ENCODE results near the gene PLA2G2F.

PLA2G2F gene

GRCh38 chr1:20114021-20114648, 25.0 kb upstream of the PLA2G2F start:
- peaks cover 5 to 11% of the 10 kb centered on the region in 2 donors for H3K27me3 ChIP-seq (ENCODE audit: control insufficient read depth in 1 of 2, insufficient read depth in 2 of 2, low read length in 2 of 2)
- no peak overlapping the region for H3K4me3 ChIP-seq (ENCODE audit: low read length in 2 of 2)
- no peaks in the 10 kb centered on the region for H3K36me3 ChIP-seq (ENCODE audit: control insufficient read depth in 2 of 2, insufficient read depth in 2 of 2, low read length in 2 of 2)
- no peak overlapping the region for H3K9ac ChIP-seq (ENCODE audit: low read length in 2 of 2)
- H3K4me1 ChIP-seq (ENCODE audit: control insufficient read depth, insufficient read depth, low read length) = peaks cover 2% of the 10 kb centered on the region
- H3K27ac ChIP-seq (ENCODE audit: low read length) = no peak overlapping the region
- H3K9me3 ChIP-seq (ENCODE audit: control insufficient read depth in 2 of 2, low read length in 2 of 2) = no peaks in the 10 kb centered on the region

- no peak overlapping the region for H3K4me3 ChIP-seq (ENCODE audit: low read length in 2 of 2)
- no peaks in the 10 kb centered on the region for H3K36me3 ChIP-seq (ENCODE audit: control insufficient read depth in 2 of 2, insufficient read depth in 2 of 2, low read length in 2 of 2)
- H3K9me3 ChIP-seq (ENCODE audit: control insufficient read depth in 2 of 2, low read length in 2 of 2) = no peaks in the 10 kb centered on the region
- no peaks in the 10 kb centered on the region for H3K4me1 ChIP-seq (ENCODE audit: control insufficient read depth, insufficient read depth, low read length)
- H3K27ac ChIP-seq (ENCODE audit: low read length) = no peak overlapping the region
- H3K9ac ChIP-seq (ENCODE audit: low read length in 2 of 2) = no peak overlapping the region
- H3K27me3 ChIP-seq (ENCODE audit: control insufficient read depth in 1 of 2, insufficient read depth in 2 of 2, low read length in 2 of 2) = peaks cover 5 to 11% of the 10 kb centered on the region in 2 donors
Measured at GRCh38 chr1:20115479-20115878, 23.6 kb upstream of the PLA2G2F start.

GRCh38 chr1:20115916-20116315, 23.2 kb upstream of the PLA2G2F start:
- no peak overlapping the region for H3K27ac ChIP-seq (ENCODE audit: low read length)
- H3K4me3 ChIP-seq (ENCODE audit: low read length in 2 of 2) = no peak overlapping the region
- no peaks in the 10 kb centered on the region for H3K4me1 ChIP-seq (ENCODE audit: control insufficient read depth, insufficient read depth, low read length)
- H3K9me3 ChIP-seq (ENCODE audit: control insufficient read depth in 2 of 2, low read length in 2 of 2) = no peaks in the 10 kb centered on the region
- H3K9ac ChIP-seq (ENCODE audit: low read length in 2 of 2) = no peak overlapping the region
- H3K27me3 ChIP-seq (ENCODE audit: control insufficient read depth in 1 of 2, insufficient read depth in 2 of 2, low read length in 2 of 2) = peaks cover 5 to 11% of the 10 kb centered on the region in 2 donors
- H3K36me3 ChIP-seq (ENCODE audit: control insufficient read depth in 2 of 2, insufficient read depth in 2 of 2, low read length in 2 of 2) = no peaks in the 10 kb centered on the region

GRCh38 chr1:20117236-20117635, 21.9 kb upstream of the PLA2G2F start:
- Histone ChIP-seq H3K4me1 (ENCODE audit: control insufficient read depth, insufficient read depth, low read length) (no peaks in the 10 kb centered on the region), H3K36me3 (ENCODE audit: control insufficient read depth in 2 of 2, insufficient read depth in 2 of 2, low read length in 2 of 2) (no peaks in the 10 kb centered on the region), H3K9ac (ENCODE audit: low read length in 2 of 2) (no peak overlapping the region), H3K9me3 (ENCODE audit: control insufficient read depth in 2 of 2, low read length in 2 of 2) (no peaks in the 10 kb centered on the region), H3K27ac (ENCODE audit: low read length) (no peak overlapping the region), H3K4me3 (ENCODE audit: low read length in 2 of 2) (no peak overlapping the region), H3K27me3 (ENCODE audit: control insufficient read depth in 1 of 2, insufficient read depth in 2 of 2, low read length in 2 of 2) (peaks cover 5 to 11% of the 10 kb centered on the region in 2 donors)

- Histone ChIP-seq H3K27ac (ENCODE audit: low read length) (no peak within 1 kb of the TSS), H3K4me3 (ENCODE audit: low read length in 2 of 2) (no peak within 1 kb of the TSS), H3K27me3 (ENCODE audit: control insufficient read depth in 1 of 2, insufficient read depth in 2 of 2, low read length in 2 of 2) (peaks cover 0 to 7% of the 10 kb centered on the region in 2 donors), H3K4me1 (ENCODE audit: control insufficient read depth, insufficient read depth, low read length) (peaks cover under 1% of the 10 kb centered on the region), H3K36me3 (ENCODE audit: control insufficient read depth in 2 of 2, insufficient read depth in 2 of 2, low read length in 2 of 2) (no peaks in the 10 kb centered on the region), H3K9me3 (ENCODE audit: control insufficient read depth in 2 of 2, low read length in 2 of 2) (no peaks in the 10 kb centered on the region), H3K9ac (ENCODE audit: low read length in 2 of 2) (no peak within 1 kb of the TSS)
Measured at GRCh38 chr1:20119347-20119746, 19.8 kb upstream of the PLA2G2F start, which contains the start of gene PLA2G2D. TSS of gene PLA2G2D (minus strand) at chr1:20119536. CDS start at chr1:20119498, 38 bp downstream.

- H3K4me1 ChIP-seq (ENCODE audit: control insufficient read depth, insufficient read depth, low read length) = peaks cover 3% of the 10 kb centered on the region
- no peaks in the 10 kb centered on the region for H3K36me3 ChIP-seq (ENCODE audit: control insufficient read depth in 2 of 2, insufficient read depth in 2 of 2, low read length in 2 of 2)
- H3K27ac ChIP-seq (ENCODE audit: low read length) = no peak overlapping the region
- no peak overlapping the region for H3K9ac ChIP-seq (ENCODE audit: low read length in 2 of 2)
- no peak overlapping the region for H3K4me3 ChIP-seq (ENCODE audit: low read length in 2 of 2)
- H3K9me3 ChIP-seq (ENCODE audit: control insufficient read depth in 2 of 2, low read length in 2 of 2) = no peaks in the 10 kb centered on the region
- peaks cover 0 to 3% of the 10 kb centered on the region in 2 donors for H3K27me3 ChIP-seq (ENCODE audit: control insufficient read depth in 1 of 2, insufficient read depth in 2 of 2, low read length in 2 of 2)
Measured at GRCh38 chr1:20120796-20121195, 18.3 kb upstream of the PLA2G2F start.

GRCh38 chr1:20123722-20124455, 15.2 kb upstream of the PLA2G2F start:
- Histone ChIP-seq H3K4me1 (ENCODE audit: control insufficient read depth, insufficient read depth, low read length) (peaks cover 3% of the 10 kb centered on the region), H3K9ac (ENCODE audit: low read length in 2 of 2) (no peak overlapping the region), H3K27ac (ENCODE audit: low read length) (no peak overlapping the region), H3K36me3 (ENCODE audit: control insufficient read depth in 2 of 2, insufficient read depth in 2 of 2, low read length in 2 of 2) (no peaks in the 10 kb centered on the region), H3K4me3 (ENCODE audit: low read length in 2 of 2) (no peak overlapping the region), H3K27me3 (ENCODE audit: control insufficient read depth in 1 of 2, insufficient read depth in 2 of 2, low read length in 2 of 2) (no peaks in the 10 kb centered on the region), H3K9me3 (ENCODE audit: control insufficient read depth in 2 of 2, low read length in 2 of 2) (no peaks in the 10 kb centered on the region)

- Histone ChIP-seq H3K4me3 (ENCODE audit: low read length in 2 of 2) (no peak overlapping the region), H3K4me1 (ENCODE audit: control insufficient read depth, insufficient read depth, low read length) (peaks cover 3% of the 10 kb centered on the region), H3K9me3 (ENCODE audit: control insufficient read depth in 2 of 2, low read length in 2 of 2) (no peaks in the 10 kb centered on the region), H3K9ac (ENCODE audit: low read length in 2 of 2) (no peak overlapping the region), H3K36me3 (ENCODE audit: control insufficient read depth in 2 of 2, insufficient read depth in 2 of 2, low read length in 2 of 2) (no peaks in the 10 kb centered on the region), H3K27ac (ENCODE audit: low read length) (no peak overlapping the region), H3K27me3 (ENCODE audit: control insufficient read depth in 1 of 2, insufficient read depth in 2 of 2, low read length in 2 of 2) (no peaks in the 10 kb centered on the region)
Measured at GRCh38 chr1:20124456-20125057, 14.6 kb upstream of the PLA2G2F start.

- no peak overlapping the region for H3K9ac ChIP-seq (ENCODE audit: low read length in 2 of 2)
- no peaks in the 10 kb centered on the region for H3K27me3 ChIP-seq (ENCODE audit: control insufficient read depth in 1 of 2, insufficient read depth in 2 of 2, low read length in 2 of 2)
- peaks cover 3% of the 10 kb centered on the region for H3K4me1 ChIP-seq (ENCODE audit: control insufficient read depth, insufficient read depth, low read length)
- no peaks in the 10 kb centered on the region for H3K36me3 ChIP-seq (ENCODE audit: control insufficient read depth in 2 of 2, insufficient read depth in 2 of 2, low read length in 2 of 2)
- H3K4me3 ChIP-seq (ENCODE audit: low read length in 2 of 2) = no peak overlapping the region
- H3K27ac ChIP-seq (ENCODE audit: low read length) = no peak overlapping the region
- H3K9me3 ChIP-seq (ENCODE audit: control insufficient read depth in 2 of 2, low read length in 2 of 2) = no peaks in the 10 kb centered on the region
Measured at GRCh38 chr1:20125100-20125499, 14.0 kb upstream of the PLA2G2F start.

GRCh38 chr1:20126041-20126805, 12.9 kb upstream of the PLA2G2F start:
- no peaks in the 10 kb centered on the region for H3K9me3 ChIP-seq (ENCODE audit: control insufficient read depth in 2 of 2, low read length in 2 of 2)
- no peaks in the 10 kb centered on the region for H3K27me3 ChIP-seq (ENCODE audit: control insufficient read depth in 1 of 2, insufficient read depth in 2 of 2, low read length in 2 of 2)
- no peak overlapping the region for H3K4me3 ChIP-seq (ENCODE audit: low read length in 2 of 2)
- H3K4me1 ChIP-seq (ENCODE audit: control insufficient read depth, insufficient read depth, low read length) = peaks cover 3% of the 10 kb centered on the region
- no peaks in the 10 kb centered on the region for H3K36me3 ChIP-seq (ENCODE audit: control insufficient read depth in 2 of 2, insufficient read depth in 2 of 2, low read length in 2 of 2)
- no peak overlapping the region for H3K27ac ChIP-seq (ENCODE audit: low read length)
- H3K9ac ChIP-seq (ENCODE audit: low read length in 2 of 2) = no peak overlapping the region
